Raji (cell line): Measurements from ENCODE around the gene TRAIP.

ENCODE experiments used
- POLR2A ChIP-seq: IDR thresholded peaks from 2 replicates; pipeline ENCODE4 v1.6.1; 2011; ENCODE audit warnings: low read depth, low read length, control low read depth; ENCODE audit not compliant: insufficient read depth

Gene TRAIP

GRCh38 chr3:49859576-49860305, 3.4 kb upstream of the TRAIP start:
- TF ChIP-seq POLR2A: no peak

- no peak for TF ChIP-seq POLR2A
Observed at GRCh38 chr3:49855662-49856061, 702 bp downstream of the TRAIP start.

- TF ChIP-seq POLR2A: no peak
Observed at GRCh38 chr3:49845694-49846093, 10.7 kb downstream of the TRAIP start.

- TF ChIP-seq POLR2A: no peak
Observed at GRCh38 chr3:49844464-49845183, 11.7 kb downstream of the TRAIP start.

GRCh38 chr3:49842843-49843517, 13.4 kb downstream of the TRAIP start:
- TF ChIP-seq POLR2A: no peak

- TF ChIP-seq POLR2A: no peak
Observed at GRCh38 chr3:49841806-49842205, 14.6 kb downstream of the TRAIP start.

GRCh38 chr3:49841126-49841696, 15.2 kb downstream of the TRAIP start:
- TF ChIP-seq POLR2A: no peak

GRCh38 chr3:49840388-49840787, 16.0 kb downstream of the TRAIP start:
- TF ChIP-seq POLR2A: no peak

- no peak for TF ChIP-seq POLR2A
Observed at GRCh38 chr3:49839193-49839809, 17.1 kb downstream of the TRAIP start.

- no peak for TF ChIP-seq POLR2A
Observed at GRCh38 chr3:49831341-49831740, 25.0 kb downstream of the TRAIP start.

GRCh38 chr3:49826016-49826415, 30.3 kb downstream of the TRAIP start:
- TF ChIP-seq POLR2A: no peak

- no peak; the same call in 1 of the 2 replicates for TF ChIP-seq POLR2A
Observed at GRCh38 chr3:49813497-49814174, 42.7 kb downstream of the TRAIP start, which contains the start of gene UBA7. Gene UBA7, minus strand, starts transcription at chr3:49813953. Its CDS starts 166 bp downstream, at chr3:49813787.

- TF ChIP-seq POLR2A: no peak
Observed at GRCh38 chr3:49812916-49813496, 43.4 kb downstream of the TRAIP start.
